PC-3 (cell line): ENCODE results near the gene GINS1.

Experiments
- CTCF ChIP-seq: fragments of 300-600 bp; sonication (generic); conservative IDR thresholded peaks from 2 replicates; pipeline ENCODE4 v1.5.1; 2017; ENCODE audit warnings: antibody characterized with exemption, low read depth, mild to moderate bottlenecking, low read length
- EZH2 ChIP-seq: fragments of 300-600 bp; sonication (generic); IDR thresholded peaks from one replicate; pipeline ENCODE4 v1.6.1; 2017; ENCODE audit warnings: antibody characterized with exemption, mild to moderate bottlenecking, low read length; ENCODE audit not compliant: unreplicated experiment
- EZH2phosphoT487 ChIP-seq: fragments of 300-600 bp; sonication (generic); IDR thresholded peaks from 2 replicates; pipeline ENCODE4 v1.6.1; 2018; ENCODE audit warnings: mild to moderate bottlenecking, antibody characterized with exemption, low read length, borderline replicate concordance

- no peak for TF ChIP-seq CTCF
- no peak for TF ChIP-seq EZH2
- TF ChIP-seq EZH2phosphoT487: no peak
Measured at GRCh38 chr20:25478889-25479568, 71.6 kb downstream of the GINS1 start.
